Large intestine (tissue), 3 donors: ENCODE results near the gene HUWE1. TPM values are rescaled to one million over a fixed set of nuclear protein-coding genes. Genes with fewer than 3 reads are reported as not detected.

Experiments used
- DNase-seq, 2 donors: peaks; one replicate each; pipeline versions ENCODE4 v3.0.0 to v3.0.0-alpha.2; 2013
- H3K27ac ChIP-seq: one replicate; pipeline ENCODE4 v1.5.1; 2013; ENCODE audit warnings: low read length
- H3K27me3 ChIP-seq: 2 replicates; pipeline ENCODE4 v1.6.1; 2013; ENCODE audit warnings: low read length; ENCODE audit not compliant: control insufficient read depth, insufficient read depth
- H3K36me3 ChIP-seq: 2 replicates; pipeline ENCODE4 v1.6.1; 2013; ENCODE audit warnings: low read length; ENCODE audit not compliant: control insufficient read depth, insufficient read depth
- H3K4me1 ChIP-seq: one replicate; pipeline ENCODE4 v1.6.1; 2013; ENCODE audit warnings: low read length; ENCODE audit not compliant: control insufficient read depth, insufficient read depth
- H3K4me3 ChIP-seq: one replicate; pipeline ENCODE4 v1.5.1; 2013; ENCODE audit warnings: low read length
- H3K9me3 ChIP-seq: one replicate; pipeline ENCODE4 v1.6.1; 2013; ENCODE audit warnings: mild to moderate bottlenecking, low read depth, low read length, moderate library complexity; ENCODE audit not compliant: control insufficient read depth
- WGBS: methylation state at CpG from one replicate; pipeline ENCODE4 v1.1.5; 2013; ENCODE audit warnings: low lambda C conversion rate; ENCODE audit not compliant: insufficient coverage; 5-methylcytosine and 5-hydroxymethylcytosine counted together
- polyA plus RNA-seq: library from polyadenylated mRNA; unstranded; fragments of 120-200 nt; gene quantifications from one replicate; pipeline ENCODE4 v1.2.1, GENCODE V29; 2013

The HUWE1 gene
- polyA plus RNA-seq, 1 donor, result 115 TPM

- no peak for DNase-seq
- H3K27me3 ChIP-seq, result no peaks in the 10 kb centered on the region
- no peaks in the 10 kb centered on the region for H3K36me3 ChIP-seq
- no peak overlapping the region for H3K4me3 ChIP-seq
- H3K4me1 ChIP-seq, result no peaks in the 10 kb centered on the region
- no peaks in the 10 kb centered on the region for H3K9me3 ChIP-seq
- H3K27ac ChIP-seq, result no peak overlapping the region
- no CpG with 5 or more reads among the region's 7 CpGs for WGBS
Observed at GRCh38 chrX:53688300-53688699, 1.8 kb upstream of the HUWE1 start.

GRCh38 chrX:53685711-53686110 lies 808 bp downstream of the HUWE1 start:
- no peak for DNase-seq
- Histone ChIP-seq H3K36me3 (peaks cover 5% of the 10 kb centered on the region), H3K27ac (peak overlapping the region; percentile 83), H3K9me3 (no peaks in the 10 kb centered on the region), H3K4me3 (peak overlapping the region; percentile 77), H3K27me3 (no peaks in the 10 kb centered on the region), H3K4me1 (no peaks in the 10 kb centered on the region)
- WGBS, result no CpG with 5 or more reads among the region's 4 CpGs

- Histone ChIP-seq H3K9me3 (no peaks in the 10 kb centered on the region), H3K4me3 (peak overlapping the region; percentile 82), H3K27ac (peak overlapping the region; percentile 88), H3K36me3 (peaks cover 9% of the 10 kb centered on the region), H3K4me1 (no peaks in the 10 kb centered on the region), H3K27me3 (no peaks in the 10 kb centered on the region)
- no CpG with 5 or more reads among the region's 18 CpGs for WGBS
- no peak for DNase-seq
Observed at GRCh38 chrX:53684415-53685192, 1.9 kb downstream of the HUWE1 start.

GRCh38 chrX:53683556-53684414 lies 2.7 kb downstream of the HUWE1 start:
- peak; percentile 97 to 98 for DNase-seq
- peak overlapping the region; percentile 82 for H3K4me3 ChIP-seq
- WGBS, result no CpG with 5 or more reads among the region's 80 CpGs

GRCh38 chrX:53682885-53683555 lies 3.5 kb downstream of the HUWE1 start:
- peaks cover 14% of the 10 kb centered on the region for H3K36me3 ChIP-seq
- no peaks in the 10 kb centered on the region for H3K4me1 ChIP-seq
- peak overlapping the region; percentile 95 for H3K27ac ChIP-seq
- H3K9me3 ChIP-seq, result no peaks in the 10 kb centered on the region
- H3K27me3 ChIP-seq, result no peaks in the 10 kb centered on the region
- no CpG with 5 or more reads among the region's 24 CpGs for WGBS
- DNase-seq, result peak; percentile 10 to 40
- peak overlapping the region; percentile 82 for H3K4me3 ChIP-seq

More at GRCh38 chrX:53683556-53684414, 2.7 kb downstream of the HUWE1 start:
- Histone ChIP-seq H3K4me1 (no peaks in the 10 kb centered on the region), H3K9me3 (no peaks in the 10 kb centered on the region), H3K27ac (peak overlapping the region; percentile 95), H3K27me3 (no peaks in the 10 kb centered on the region), H3K36me3 (peaks cover 13% of the 10 kb centered on the region)

- no peak overlapping the region for H3K4me3 ChIP-seq
- H3K4me1 ChIP-seq, result no peaks in the 10 kb centered on the region
- no CpG with 5 or more reads among the region's 3 CpGs for WGBS
- H3K27me3 ChIP-seq, result no peaks in the 10 kb centered on the region
- H3K9me3 ChIP-seq, result no peaks in the 10 kb centered on the region
- no peak overlapping the region for H3K27ac ChIP-seq
- DNase-seq, result no peak
- peaks cover 14% of the 10 kb centered on the region for H3K36me3 ChIP-seq
Observed at GRCh38 chrX:53681661-53682060, 4.9 kb downstream of the HUWE1 start.

- no peak for DNase-seq
- peaks cover 3% of the 10 kb centered on the region for H3K4me1 ChIP-seq
- H3K36me3 ChIP-seq, result peaks cover 21% of the 10 kb centered on the region
- no peaks in the 10 kb centered on the region for H3K27me3 ChIP-seq
- no peak overlapping the region for H3K27ac ChIP-seq
- H3K4me3 ChIP-seq, result no peak overlapping the region
- H3K9me3 ChIP-seq, result no peaks in the 10 kb centered on the region
Observed at GRCh38 chrX:53678667-53679066, 7.9 kb downstream of the HUWE1 start.

GRCh38 chrX:53677286-53677685 lies 9.2 kb downstream of the HUWE1 start:
- Histone ChIP-seq H3K27me3 (no peaks in the 10 kb centered on the region), H3K9me3 (no peaks in the 10 kb centered on the region), H3K4me3 (no peak overlapping the region), H3K4me1 (peaks cover 3% of the 10 kb centered on the region), H3K27ac (peak overlapping the region; percentile 42), H3K36me3 (peaks cover 21% of the 10 kb centered on the region)
- DNase-seq, result peak; percentile 59 to 77
- no CpG with 5 or more reads among the region's 3 CpGs for WGBS

GRCh38 chrX:53674581-53674980 lies 11.9 kb downstream of the HUWE1 start:
- H3K4me1 ChIP-seq, result peaks cover 8% of the 10 kb centered on the region
- DNase-seq, result no peak
- H3K36me3 ChIP-seq, result peaks cover 16% of the 10 kb centered on the region
- 83% methylated on average over 1 of the region's 2 CpGs for WGBS
- no peak overlapping the region for H3K4me3 ChIP-seq
- no peaks in the 10 kb centered on the region for H3K9me3 ChIP-seq
- H3K27me3 ChIP-seq, result no peaks in the 10 kb centered on the region
- H3K27ac ChIP-seq, result no peak overlapping the region

- Histone ChIP-seq H3K27ac (peak overlapping the region; percentile 16), H3K4me3 (no peak overlapping the region), H3K4me1 (peaks cover 13% of the 10 kb centered on the region), H3K27me3 (no peaks in the 10 kb centered on the region), H3K36me3 (peaks cover 9% of the 10 kb centered on the region), H3K9me3 (no peaks in the 10 kb centered on the region)
- peak in 1 of 2 donors; percentile 44 for DNase-seq
Observed at GRCh38 chrX:53669258-53669657, 17.3 kb downstream of the HUWE1 start.
